Right lobe of liver (tissue), 6 donors: Measurements from ENCODE around the gene SPINT3. TPM values are rescaled to one million over a fixed set of nuclear protein-coding genes. Genes with fewer than 3 reads are reported as not detected.

Experiments
- ATAC-seq, 4 donors: fragments of 200-7000 bp; cut with Tn5 transposase; one replicate each; pipeline ENCODE4 v1.9.1; 2020; ENCODE audit warnings: mild to moderate bottlenecking in 4 of 4, moderate library complexity in 4 of 4
- DNase-seq, 3 donors: peaks; one replicate each; pipeline ENCODE4 v3.0.0-alpha.2; 2020
- H3K27ac ChIP-seq, 3 donors: fragments of 200-600 bp; one replicate each; pipeline ENCODE4 v1.8.0; 2022
- H3K27me3 ChIP-seq, 2 donors: fragments of 200-600 bp; one replicate each; pipeline ENCODE4 v1.8.0; 2022
- H3K36me3 ChIP-seq, 4 donors: fragments of 200-600 bp; sonication (generic) in 1 of 4; one replicate each; pipeline versions ENCODE4 v1.5.1 to v1.8.0; 2017 to 2022; ENCODE audit warnings: control low read depth in 1 of 4
- H3K4me1 ChIP-seq, 4 donors: fragments of 200-600 bp; sonication (generic) in 1 of 4; one replicate each; pipeline versions ENCODE4 v1.5.1 to v1.8.0; 2017 to 2022; ENCODE audit warnings: control low read depth in 1 of 4
- H3K4me3 ChIP-seq, 3 donors: fragments of 200-600 bp; one replicate each; pipeline ENCODE4 v1.8.0; 2022
- H3K9me3 ChIP-seq, 4 donors: fragments of 200-600 bp; sonication (generic) in 1 of 4; one replicate each; pipeline versions ENCODE4 v1.5.1 to v1.8.0; 2017 to 2022; ENCODE audit warnings: control low read depth in 1 of 4
- CTCF ChIP-seq, 4 donors: fragments of 200-600 bp in 3 of 4; fragments of 450-650 bp in 1 of 4; IDR thresholded peaks; one replicate each; pipeline versions ENCODE4 v1.5.1 to v1.8.0; 2016 to 2022; ENCODE audit warnings: antibody characterized with exemption in 4 of 4, mild to moderate bottlenecking in 2 of 4
- POLR2A ChIP-seq: fragments of 450-650 bp; IDR thresholded peaks from one replicate; pipeline ENCODE4 v1.6.1; 2017; ENCODE audit warnings: antibody characterized with exemption, mild to moderate bottlenecking
- WGBS: methylation state at CpG from one replicate; pipeline ENCODE4 v1.1.6; 2018; ENCODE audit warnings: low coverage, low lambda C conversion rate; ENCODE audit not compliant: insufficient coverage; ENCODE audit errors: missing lambda C conversion rate; 5-methylcytosine and 5-hydroxymethylcytosine counted together
- intact Hi-C, 2 donors: fragments of 100-400 bp; cut with DNase I; formaldehyde crosslinking; loops; one replicate each; pipeline versions ENCODE4 v1.11.2 to v1.14.1; 2022
- long read RNA-seq: library from polyadenylated mRNA; unstranded; transcript quantifications from one replicate; pipeline ENCODE4 v2.0.0, GENCODE V29; 2019
- total RNA-seq, 6 experiments: library from RNA; depleted of rRNA in 2 of 6; stranded (reverse); fragments of >200 nt in 2 of 6; fragmentation: NEBNext Ultra II Directional in 3 of 6; extraction: Animal tissue kit (Norgen Biotek cat#: 25700) in 3 of 6; gene quantifications; one replicate each; pipeline versions ENCODE4 v1.1.0 to v1.2.4, GENCODE V29; 2016 to 2023
- donor health status: DM: no; HTN: yes; CAD: no.
- donor health status: DM: no; HTN: no; CAD: no.
- donor health status: DM: no; HTN: no; CAD: no.
- donor health status: DM: no; HTN: yes; CAD: no.
- donor health status: DM: no; HTN: yes; CAD: no.

SPINT3 gene
- total RNA-seq = not detected
- long read RNA-seq = 0 reads

- intact Hi-C loops = no loop called here
- Histone ChIP-seq H3K9me3 (no peaks in the 10 kb centered on the region), H3K36me3 (no peaks in the 10 kb centered on the region), H3K27ac (no peak within 1 kb of the TSS), H3K4me3 (no peak within 1 kb of the TSS), H3K4me1 (no peaks in the 10 kb centered on the region), H3K27me3 (no peaks in the 10 kb centered on the region)
- TF ChIP-seq CTCF (IDR thresholded peaks at IDR 0.05) (no peak), POLR2A (no peak)
- ATAC-seq (no peak), DNase-seq (peak in 1 of 3 donors; percentile 52)
- 35% methylated on average over 5 of the region's 5 CpGs for WGBS
These were observed at the start of gene SPINT3 for GRCh38 chr20:45515147-45515913. TSS of gene SPINT3 (minus strand) at chr20:45515622. CDS start at chr20:45515608, 14 bp downstream.

- H3K4me3 ChIP-seq = no peak overlapping the region
- intact Hi-C loops = no loop called here
- H3K36me3 ChIP-seq = no peaks in the 10 kb centered on the region
- ATAC-seq (no peak), DNase-seq (no peak)
- no peaks in the 10 kb centered on the region for H3K9me3 ChIP-seq
- TF ChIP-seq POLR2A (no peak), CTCF (IDR thresholded peaks at IDR 0.05) (no peak)
- no peaks in the 10 kb centered on the region for H3K4me1 ChIP-seq
- WGBS = 55% methylated on average over 2 of the region's 2 CpGs
- H3K27ac ChIP-seq = no peak overlapping the region
- H3K27me3 ChIP-seq = no peaks in the 10 kb centered on the region
These were observed 49.4 kb upstream of the SPINT3 start for GRCh38 chr20:45564760-45565276.

GRCh38 chr20:45555198-45555597, 39.8 kb upstream of the SPINT3 start:
- TF ChIP-seq CTCF (IDR thresholded peaks at IDR 0.05) (no peak), POLR2A (no peak)
- no peaks in the 10 kb centered on the region for H3K27me3 ChIP-seq
- ATAC-seq = no peak
- no peaks in the 10 kb centered on the region for H3K36me3 ChIP-seq
- DNase-seq = no peak
- H3K9me3 ChIP-seq = no peaks in the 10 kb centered on the region
- no peak overlapping the region for H3K4me3 ChIP-seq
- H3K4me1 ChIP-seq = no peaks in the 10 kb centered on the region
- H3K27ac ChIP-seq = no peak overlapping the region
- intact Hi-C loops = no loop called here
- 64% methylated on average over 1 of the region's 1 CpG for WGBS

- no peaks in the 10 kb centered on the region for H3K27me3 ChIP-seq
- intact Hi-C loops = no loop called here
- no peak for DNase-seq
- ATAC-seq = no peak
- TF ChIP-seq POLR2A (no peak), CTCF (IDR thresholded peaks at IDR 0.05) (no peak)
- H3K9me3 ChIP-seq = no peaks in the 10 kb centered on the region
- H3K27ac ChIP-seq = no peak overlapping the region
- H3K4me1 ChIP-seq = no peaks in the 10 kb centered on the region
- no peak overlapping the region for H3K4me3 ChIP-seq
- WGBS = 64% methylated on average over 2 of the region's 2 CpGs
- H3K36me3 ChIP-seq = no peaks in the 10 kb centered on the region
These were observed 37.0 kb upstream of the SPINT3 start for GRCh38 chr20:45552456-45552855.
